Fibroblast of peridontal ligament (primary cell): Measurements from ENCODE around the gene SYNGR1.

Experiments used
- DNase-seq: peaks from one replicate; pipeline ENCODE4 v3.0.0-alpha.2; 2010; ENCODE audit errors: extremely low read depth

Gene SYNGR1, protein sequence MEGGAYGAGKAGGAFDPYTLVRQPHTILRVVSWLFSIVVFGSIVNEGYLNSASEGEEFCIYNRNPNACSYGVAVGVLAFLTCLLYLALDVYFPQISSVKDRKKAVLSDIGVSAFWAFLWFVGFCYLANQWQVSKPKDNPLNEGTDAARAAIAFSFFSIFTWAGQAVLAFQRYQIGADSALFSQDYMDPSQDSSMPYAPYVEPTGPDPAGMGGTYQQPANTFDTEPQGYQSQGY

DNA sequence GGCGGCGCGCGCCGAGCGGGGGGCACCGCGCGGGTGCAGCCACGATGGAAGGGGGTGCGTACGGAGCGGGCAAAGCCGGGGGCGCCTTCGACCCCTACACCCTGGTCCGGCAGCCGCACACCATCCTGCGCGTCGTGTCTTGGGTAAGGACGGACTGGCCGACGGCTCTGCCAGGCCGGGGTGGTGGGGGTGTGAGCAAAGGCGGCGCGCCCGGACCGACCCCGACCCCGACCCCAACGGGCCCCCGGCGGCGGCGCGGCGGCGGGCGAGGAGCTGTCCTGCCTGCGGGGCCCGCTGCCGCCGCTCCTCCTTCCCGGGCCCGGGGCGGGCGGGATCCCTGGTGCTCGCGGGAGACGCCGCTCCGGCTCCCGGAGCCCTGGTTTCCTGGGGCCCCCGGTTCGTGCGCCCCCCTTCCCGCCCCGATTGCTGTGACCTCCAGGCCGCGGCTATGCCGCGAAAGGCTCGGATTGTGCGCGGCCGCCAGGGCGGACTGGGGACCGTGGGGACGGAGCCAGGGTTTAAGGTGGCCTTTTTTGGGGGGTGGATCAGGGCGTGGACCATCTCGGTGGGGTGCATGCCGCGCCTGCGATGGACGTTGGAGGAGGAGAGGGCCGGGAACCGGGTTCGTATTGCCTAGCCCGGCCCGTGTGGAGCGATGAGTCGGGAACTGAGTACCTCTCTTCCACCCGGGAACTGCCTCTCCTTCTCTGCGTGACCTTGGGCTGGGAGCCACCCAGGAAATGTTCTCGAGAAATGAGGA lies at the start of gene SYNGR1:
Gene SYNGR1, plus strand, starts transcription at position 25 of the 760 bp plus-strand sequence. Its CDS starts 20 bp downstream, at position 45.
- DNase-seq: no peak

DNA sequence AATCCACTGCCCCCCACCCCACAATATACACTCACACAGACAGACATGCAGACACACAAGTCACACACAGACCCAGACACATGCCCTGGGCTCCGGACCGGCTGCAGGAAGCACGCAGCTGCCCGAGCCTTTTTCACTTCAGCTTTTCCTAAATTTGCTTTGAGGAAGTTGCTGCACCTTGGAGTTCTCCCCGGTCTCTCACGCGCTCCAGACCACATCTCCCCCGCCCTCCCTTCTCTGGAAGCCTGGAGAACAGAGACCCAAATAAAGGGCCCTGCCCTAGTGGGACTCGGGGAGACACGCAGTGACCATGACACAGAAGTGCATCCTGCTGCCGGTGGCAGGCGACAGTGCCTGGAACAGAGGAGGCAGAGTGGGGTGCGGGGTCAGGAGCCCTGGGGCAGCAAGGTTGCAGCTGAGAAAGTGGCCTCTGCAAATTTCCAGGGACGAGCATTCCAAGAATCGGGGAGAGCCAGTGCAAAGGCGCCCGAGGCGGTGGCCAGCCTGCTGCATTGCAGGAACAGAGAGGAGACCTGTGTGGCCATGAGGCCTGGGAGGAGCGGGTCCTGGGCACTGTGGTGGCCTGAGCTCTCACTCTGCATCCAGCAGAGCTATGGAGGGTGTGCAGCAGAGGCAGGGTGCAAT lies 49.5 kb upstream of the SYNGR1 start:
- DNase-seq: no peak

DNA sequence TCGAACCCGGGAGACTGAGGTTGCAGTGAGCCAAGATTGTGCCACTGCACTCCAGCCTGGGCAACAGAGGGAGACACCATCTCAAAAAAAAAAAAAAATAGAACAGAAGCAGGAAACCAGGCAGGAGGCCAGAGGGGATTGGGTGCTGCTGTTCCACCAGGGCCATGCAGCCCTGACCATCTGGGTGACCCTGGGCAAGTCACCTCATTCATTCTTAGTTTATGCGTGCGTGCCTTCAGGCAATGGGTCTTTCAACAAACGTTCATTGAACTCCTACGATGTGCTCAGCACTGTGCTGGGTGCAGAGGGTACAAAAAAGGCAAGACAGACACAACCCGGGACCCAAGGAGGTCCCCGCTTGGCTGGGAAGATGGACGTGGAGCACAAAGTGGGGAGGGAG lies 48.7 kb upstream of the SYNGR1 start:
- no peak for DNase-seq

DNA sequence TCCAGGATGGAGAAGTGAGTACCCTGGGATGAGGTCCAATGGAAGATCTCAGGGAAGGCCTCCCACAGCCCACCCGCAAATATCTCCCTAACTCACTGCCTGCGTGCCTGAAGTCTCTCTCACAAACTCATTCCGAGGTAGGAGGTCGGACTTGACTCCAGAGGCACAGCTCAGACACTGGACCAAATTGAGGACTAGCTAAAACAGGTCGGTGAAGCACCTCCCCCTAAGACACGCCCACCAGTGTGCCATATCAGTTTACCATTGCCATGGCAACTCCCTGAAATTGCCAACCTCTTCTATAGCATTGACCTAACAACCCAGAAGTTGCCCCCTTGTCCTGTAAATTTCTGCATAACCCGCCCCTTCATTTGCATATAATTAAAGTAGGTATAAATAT lies 47.9 kb upstream of the SYNGR1 start:
- DNase-seq: no peak

DNA sequence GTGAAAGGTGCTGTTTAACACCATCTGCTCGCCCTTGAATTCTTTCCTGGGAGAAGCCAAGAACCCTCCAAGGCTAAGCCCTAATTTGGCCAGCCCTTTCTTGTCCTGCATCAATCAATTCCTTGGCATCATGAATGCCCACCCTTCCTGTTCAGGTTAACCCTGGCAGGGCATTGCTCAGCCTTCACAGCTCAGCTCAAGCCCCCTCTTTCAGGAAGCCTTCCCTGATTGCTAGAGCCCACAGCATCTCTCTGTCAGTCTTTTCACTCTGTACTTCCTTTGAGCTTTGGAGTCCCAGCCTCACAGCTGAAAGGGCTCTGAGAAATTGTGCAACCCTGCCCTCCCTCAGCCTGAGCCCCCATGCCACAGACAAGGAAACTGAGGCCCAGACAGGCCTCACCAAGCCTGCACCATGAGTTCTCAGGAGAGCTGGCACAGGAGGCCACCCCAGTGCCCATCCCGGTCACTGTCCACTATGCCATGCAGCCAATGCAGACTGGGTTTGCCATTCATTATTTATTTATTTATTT lies 47.3 kb upstream of the SYNGR1 start:
- no peak for DNase-seq

DNA sequence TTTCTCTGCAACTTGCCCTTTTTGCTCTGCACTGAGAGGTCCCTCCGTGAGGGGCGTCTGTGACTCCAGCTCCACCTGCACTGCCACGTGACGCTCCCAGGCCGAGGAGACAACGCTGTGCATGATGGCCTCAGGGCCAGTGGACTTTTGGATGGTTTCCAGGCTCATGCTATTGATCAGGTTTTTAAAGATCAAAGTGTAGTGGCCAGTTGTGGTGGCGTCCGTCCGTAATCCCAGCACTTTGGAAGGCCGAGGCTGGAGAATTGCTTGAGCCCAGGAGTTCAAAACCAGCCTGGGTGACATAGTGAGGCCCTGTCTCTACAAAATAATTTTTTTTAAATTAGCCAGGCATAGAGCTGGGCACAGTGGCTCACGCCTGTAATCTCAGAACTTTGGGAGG lies 46.4 kb upstream of the SYNGR1 start:
- DNase-seq: no peak

DNA sequence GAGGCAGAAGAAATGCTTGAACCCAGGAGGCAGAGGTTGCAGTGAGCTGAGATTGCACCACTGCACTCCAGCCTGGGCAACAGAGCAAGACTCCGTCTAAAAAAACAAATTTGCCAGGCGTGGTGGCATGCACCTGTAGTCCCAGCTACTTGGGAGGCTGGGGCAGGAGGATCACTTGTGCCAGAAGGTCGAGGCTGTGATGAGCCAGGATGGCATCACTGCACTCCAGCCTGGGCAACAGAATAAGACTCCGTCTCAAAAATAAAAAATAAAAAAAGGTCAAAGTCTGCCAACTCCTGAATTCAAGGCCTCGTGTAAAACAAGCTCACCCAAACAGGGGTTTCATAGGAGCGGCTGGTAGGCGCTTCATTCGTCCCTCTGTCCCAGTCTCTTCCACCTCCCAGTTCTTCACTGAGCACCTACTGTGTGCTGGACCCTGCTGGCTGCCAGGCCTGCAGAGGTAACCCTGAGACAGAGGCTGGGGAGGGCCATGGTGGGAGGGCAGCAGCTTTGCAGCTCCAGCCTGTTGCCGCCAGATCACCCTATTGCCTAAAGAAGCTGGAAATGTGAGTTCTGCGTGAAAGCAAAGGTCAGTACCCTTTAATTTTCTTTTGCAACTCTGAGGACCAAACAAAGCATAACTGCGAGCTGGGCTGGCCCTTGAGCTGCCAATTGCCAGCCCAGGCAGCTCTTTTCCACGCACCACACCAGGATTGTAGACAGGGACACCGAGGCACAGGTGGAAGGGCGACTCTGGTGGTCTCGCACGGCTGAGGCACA lies 45.7 kb upstream of the SYNGR1 start:
- DNase-seq: no peak

DNA sequence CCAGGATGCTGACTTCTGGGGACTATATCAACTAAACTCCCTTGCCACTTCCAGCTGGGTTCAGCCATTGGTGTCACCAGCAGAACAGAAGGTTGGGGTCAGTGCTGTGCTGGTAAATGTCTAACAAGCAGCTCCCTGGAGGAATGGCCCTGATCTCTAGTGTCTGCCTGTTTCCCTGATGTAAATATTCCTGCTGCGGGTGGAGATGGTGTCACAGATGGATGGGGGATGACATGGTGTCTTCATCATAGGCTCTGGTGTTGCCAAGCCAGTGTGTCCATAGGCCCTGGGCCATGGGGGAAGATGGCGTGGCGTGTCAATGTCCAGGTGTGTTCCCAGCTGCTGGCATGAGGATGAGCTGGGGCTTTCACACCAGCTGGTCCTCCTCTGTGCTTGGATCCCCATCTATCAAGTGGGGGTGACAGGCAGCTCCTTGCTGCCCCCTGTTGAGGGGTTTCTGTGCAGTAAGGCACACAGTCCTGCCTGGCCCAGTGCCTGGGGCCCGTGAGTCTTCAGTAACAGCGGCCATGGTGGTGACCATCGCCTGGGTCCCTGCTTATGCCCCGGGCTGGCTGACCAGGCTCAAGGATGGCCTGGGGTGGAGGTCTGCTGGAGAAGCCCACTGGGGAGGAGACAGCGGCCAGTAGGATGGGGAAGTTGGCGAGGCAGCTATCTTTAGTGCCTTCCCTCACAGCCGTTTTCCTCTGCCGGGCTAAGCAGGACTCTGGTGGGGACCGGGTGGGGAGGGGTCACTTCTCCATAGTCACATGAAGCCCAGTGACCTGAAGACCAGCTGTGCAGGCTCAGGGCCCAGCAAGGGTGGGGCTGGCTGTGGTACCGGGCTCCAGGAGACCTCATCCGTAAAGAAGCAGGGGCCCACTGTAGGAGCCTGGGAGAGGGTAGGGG lies 43.1 kb upstream of the SYNGR1 start:
- DNase-seq: no peak

DNA sequence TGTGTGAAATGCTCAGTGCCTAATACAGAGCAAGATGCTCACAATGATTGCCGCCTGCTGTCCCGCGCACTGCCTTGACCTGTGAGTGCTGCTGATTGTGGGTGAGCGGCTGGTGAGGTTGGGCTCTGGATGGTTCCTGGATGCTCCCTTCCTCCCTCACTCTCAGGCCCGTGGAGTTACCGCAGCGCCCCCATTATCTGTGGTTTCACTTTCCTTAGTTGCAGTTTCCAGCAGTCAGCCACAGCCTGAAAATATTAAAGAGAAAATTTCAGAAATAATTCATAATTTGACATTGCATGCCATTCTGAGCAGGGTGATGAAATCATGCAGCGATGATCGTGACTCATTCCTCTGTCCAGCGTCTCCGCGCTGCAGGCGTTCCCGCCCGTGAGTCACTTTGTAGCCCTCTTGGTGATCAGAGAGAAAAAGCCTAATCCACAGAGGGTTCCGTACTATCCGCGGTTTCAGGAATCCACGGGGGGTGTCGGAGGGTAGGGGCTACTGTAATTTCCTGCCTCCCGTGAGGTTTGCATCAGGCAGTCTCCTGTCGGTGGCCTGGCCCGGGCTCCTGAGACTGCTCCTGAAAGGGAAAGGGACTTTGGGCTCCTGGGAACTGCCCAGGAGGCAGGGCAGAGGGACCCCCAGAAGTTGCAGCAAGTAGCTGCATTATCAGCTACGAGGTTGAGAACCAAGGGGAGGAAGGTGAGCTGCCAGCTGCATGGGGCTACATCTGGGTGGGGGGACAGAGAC lies 41.0 kb upstream of the SYNGR1 start:
- DNase-seq: peak; percentile 94

DNA sequence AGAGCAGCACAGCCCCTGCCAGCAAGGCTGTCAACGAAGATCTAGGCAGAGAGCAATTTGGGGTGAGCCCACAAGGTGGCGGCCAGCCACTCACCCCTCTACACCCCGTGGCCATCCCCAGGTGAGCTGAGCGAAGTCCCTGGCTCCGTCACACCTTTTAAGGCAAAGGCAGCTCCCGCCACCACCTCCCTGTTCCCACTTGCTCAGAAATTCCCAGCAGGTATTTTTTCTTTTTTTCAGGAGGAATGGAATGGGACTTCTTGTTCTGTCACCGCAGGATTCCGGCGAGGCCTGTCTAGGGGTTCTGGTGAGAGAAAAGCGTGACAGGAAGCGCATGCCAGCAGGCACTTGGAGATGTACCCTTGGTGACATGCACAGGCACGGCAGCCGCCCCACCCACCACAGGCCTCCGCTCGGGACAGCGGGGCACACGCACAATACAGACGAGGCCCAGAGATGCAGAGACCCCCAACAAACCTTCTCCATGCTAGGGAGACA lies 40.4 kb upstream of the SYNGR1 start:
- no peak for DNase-seq

DNA sequence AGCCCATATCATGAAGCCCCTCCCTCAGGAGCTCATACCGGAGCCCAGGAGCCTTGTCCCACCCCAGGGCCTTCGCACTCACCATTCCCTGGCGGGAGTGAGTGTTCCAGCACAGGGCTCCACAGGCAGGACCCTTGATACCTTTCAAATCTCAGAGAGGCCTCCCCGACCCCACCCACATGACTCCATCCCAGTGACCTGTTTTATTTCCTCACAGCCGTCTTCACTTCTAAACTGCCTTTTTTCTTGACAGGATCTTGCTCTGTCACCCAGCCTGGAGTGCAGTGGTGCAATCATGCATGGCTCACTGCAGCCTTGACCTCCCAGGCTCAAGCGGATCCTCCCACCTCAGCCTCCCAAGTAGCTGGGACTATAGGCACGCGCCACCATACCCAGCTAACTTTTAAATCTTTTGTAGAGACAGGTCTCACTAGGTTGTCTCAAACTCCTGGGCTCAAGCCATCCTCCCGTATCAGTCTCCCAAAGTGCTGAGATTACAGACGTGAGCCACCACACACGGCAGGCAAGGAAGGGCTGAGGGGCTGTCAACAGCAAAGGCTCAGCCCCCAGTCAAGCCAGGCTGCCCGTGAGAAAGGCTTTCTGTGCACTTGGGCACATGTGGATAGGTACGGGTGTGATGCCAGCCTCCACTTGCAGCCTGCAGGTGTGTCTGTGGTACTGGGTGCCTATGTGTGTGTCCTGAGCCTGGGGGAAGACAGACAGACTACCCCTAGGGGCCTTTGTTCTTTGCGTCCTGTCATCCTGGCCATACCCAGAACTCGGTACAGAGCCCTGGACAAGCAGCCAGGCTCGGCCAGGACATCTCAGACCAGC lies 39.7 kb upstream of the SYNGR1 start:
- no peak for DNase-seq

DNA sequence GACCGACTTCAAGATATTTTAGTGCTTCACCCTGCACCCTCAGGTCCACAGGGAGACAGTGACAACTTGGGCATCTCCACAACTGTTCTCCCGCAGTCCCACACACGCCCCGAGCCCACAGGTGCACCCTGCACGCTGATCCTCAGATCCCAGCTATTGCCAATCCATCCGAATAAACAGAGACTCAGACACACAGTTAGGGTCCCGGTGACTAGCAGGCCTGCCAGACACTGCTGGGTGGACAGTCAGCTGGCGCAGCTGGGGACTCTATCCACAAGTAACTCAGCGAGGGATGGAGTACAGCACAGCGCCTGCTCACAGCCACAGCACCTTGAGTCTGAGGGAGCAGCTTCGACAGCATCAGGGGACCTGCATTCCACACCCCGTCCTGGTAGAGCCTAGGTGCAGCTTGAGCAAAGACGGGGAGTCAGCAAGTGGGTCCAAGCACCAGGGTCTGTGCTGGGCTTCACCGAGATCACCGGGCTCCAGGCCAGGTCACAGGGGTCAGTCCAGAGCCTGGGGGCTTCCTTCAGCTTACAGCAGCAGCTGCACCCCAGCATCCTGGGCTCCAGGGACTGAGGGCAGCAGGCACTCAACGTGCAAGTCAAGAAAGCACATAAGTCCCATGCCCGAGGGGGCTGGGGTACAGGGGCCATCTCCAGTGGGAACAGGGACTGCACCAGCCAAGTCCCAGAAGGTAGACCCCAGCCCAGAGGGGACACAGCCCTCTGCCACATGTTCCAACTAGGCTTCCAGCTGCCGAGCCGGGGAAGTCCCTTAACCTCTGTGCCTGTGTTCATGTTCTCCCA lies 38.0 kb upstream of the SYNGR1 start:
- DNase-seq: no peak

DNA sequence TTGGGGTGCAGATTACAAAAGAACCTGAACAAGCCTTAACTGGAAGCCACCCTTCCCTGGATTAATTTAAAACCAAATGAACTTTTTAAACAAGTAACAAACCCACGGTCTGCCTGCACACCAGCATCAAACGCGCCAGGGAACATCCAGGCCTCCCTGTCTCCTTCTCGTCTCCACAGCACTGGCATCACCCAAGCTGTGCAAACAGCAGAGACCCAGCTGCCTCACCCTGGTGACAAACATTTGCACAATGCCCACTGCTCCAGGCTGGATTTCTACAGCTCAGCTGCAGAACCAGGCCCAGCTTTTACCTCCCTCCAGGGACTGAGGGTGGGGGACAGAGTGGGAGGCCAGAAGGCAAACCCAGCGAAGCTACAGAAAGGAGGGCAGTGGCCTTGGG lies 37.4 kb upstream of the SYNGR1 start:
- no peak for DNase-seq

DNA sequence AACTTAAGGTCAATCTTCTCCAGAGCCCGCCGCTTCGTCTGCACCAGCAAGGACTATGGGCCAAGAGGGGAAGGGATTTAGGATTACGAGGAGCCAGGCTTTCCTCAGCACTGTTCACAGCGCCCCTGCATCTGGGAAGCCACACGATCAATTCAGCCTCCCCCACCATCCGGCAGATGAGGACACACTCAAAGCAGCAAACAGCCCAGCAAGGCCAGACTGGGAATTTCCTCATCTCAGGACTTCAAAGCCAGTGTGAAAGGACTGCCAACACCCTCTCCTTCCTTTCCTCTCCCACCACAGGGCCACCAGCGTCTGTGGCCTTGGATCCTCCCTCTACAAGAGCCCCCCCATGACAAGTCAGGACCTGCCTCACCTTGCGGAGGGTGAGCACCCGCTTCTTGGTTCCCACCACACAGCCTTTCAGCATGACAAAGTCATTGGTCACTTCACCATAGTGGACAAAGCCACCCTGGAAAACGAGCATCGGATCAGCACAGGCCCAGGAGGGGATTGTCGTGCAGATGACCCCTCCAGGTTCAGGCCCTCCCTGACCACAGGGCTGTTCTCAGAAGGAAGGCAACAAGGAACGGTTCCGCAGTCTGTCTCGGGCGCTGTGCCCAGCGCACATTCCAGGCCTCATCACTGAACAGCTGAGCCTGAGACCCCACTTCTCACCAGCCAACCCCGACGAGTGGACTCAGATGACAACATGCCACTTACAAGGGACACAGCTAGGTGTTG lies 36.4 kb upstream of the SYNGR1 start:
- DNase-seq: no peak

DNA sequence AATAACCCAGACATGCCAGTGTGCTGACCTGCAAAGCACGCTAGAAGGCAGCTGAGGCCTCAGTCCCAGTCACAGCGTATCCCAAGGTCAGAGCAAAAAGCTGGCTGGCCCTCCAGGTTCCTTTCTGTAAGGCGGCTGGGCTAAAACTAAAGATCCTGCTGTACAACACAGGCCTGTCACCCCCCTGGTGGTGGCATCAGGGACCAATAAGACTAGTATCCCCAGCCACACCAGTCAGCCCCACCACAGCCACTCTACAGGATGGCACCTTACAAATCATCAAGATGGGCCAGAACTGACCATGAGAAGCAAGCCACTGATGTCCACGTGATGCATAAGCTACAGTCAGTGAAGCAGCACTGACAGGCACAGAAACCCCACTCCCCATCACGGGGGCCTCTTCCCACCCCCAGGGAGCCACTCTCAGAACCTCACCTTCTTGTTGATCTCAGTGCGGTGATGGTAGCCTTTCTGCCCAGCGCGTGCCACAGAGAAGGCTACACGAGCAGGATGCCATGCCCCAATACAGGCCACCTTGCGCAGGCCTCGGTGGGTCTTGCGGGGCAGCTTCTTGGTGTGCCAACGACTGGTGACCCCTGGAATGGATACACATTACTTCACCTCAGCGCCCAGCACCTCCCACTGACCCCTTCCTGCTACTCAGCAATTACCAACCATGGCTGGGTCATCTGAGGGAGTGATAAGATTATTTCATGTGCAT lies 35.4 kb upstream of the SYNGR1 start:
- no peak for DNase-seq

DNA sequence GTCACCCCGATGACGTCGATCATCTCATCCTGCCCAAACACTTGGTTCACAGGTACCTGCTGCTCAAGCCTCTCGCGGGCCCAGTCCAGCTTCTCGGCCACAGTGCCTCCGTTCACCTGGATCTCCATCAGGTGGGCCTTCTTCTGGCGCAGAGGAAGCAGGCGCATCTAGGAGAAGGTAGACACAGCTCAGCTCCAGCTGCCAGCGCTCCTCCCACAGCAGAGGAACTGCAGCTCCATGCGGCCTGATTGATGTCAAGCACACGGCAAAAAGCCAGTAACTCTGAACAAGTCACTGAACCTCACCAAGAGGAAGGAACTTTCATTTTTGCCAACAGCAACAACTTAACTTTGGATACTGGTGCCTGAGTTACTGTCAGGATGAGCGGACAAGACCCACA lies 34.4 kb upstream of the SYNGR1 start:
- no peak for DNase-seq
